GM23338 (cell line): ENCODE measurements around the gene TNFRSF21. TPM values are rescaled to one million over a fixed set of nuclear protein-coding genes. Genes with fewer than 3 reads are reported as not detected.

Experiments used
- ATAC-seq: fragments of 200-7000 bp; cut with Tn5 transposase; 3 replicates; pipeline ENCODE4 v1.9.1; 2020
- DNase-seq: peaks from one replicate; pipeline ENCODE4 v3.0.0-alpha.2; 2015; ENCODE audit warnings: low spot score
- H2AFZ ChIP-seq: fragments of 200-600 bp; sonication (generic); 2 replicates; pipeline ENCODE4 v1.8.0; 2016; ENCODE audit warnings: antibody characterized with exemption, mild to moderate bottlenecking, moderate library complexity
- H3F3A ChIP-seq: fragments of 200-600 bp; sonication (generic); replicated peaks from 2 replicates; pipeline ENCODE4 v1.8.0; 2017; ENCODE audit warnings: antibody characterized with exemption, mixed run types, low read depth
- H3K27ac ChIP-seq: fragments of 200-600 bp; sonication (generic); 2 replicates; pipeline ENCODE4 v1.6.1; 2016; ENCODE audit warnings: low read depth
- H3K27me3 ChIP-seq: fragments of 200-600 bp; sonication (generic); 2 replicates; pipeline ENCODE4 v1.8.0; 2016; ENCODE audit warnings: mild to moderate bottlenecking, mixed run types, moderate library complexity; ENCODE audit not compliant: insufficient read depth
- H3K36me3 ChIP-seq: fragments of 200-600 bp; sonication (generic); 2 replicates; pipeline ENCODE4 v1.8.0; 2016; ENCODE audit warnings: mild to moderate bottlenecking; ENCODE audit not compliant: insufficient read depth
- H3K4me1 ChIP-seq: fragments of 200-600 bp; sonication (generic); 2 replicates; pipeline ENCODE4 v1.8.0; 2016; ENCODE audit warnings: mild to moderate bottlenecking, moderate library complexity; ENCODE audit not compliant: insufficient read depth
- H3K4me2 ChIP-seq: fragments of 200-600 bp; sonication (generic); 2 replicates; pipeline ENCODE4 v1.7.1; 2017; ENCODE audit warnings: mixed run types
- H3K4me3 ChIP-seq: fragments of 200-600 bp; sonication (generic); 2 replicates; pipeline ENCODE4 v1.6.1; 2016; ENCODE audit warnings: mixed run types
- H3K79me2 ChIP-seq: fragments of 200-600 bp; sonication (generic); replicated peaks from 2 replicates; pipeline ENCODE4 v1.8.0; 2017; ENCODE audit warnings: mild to moderate bottlenecking; ENCODE audit not compliant: insufficient read depth
- H3K9me2 ChIP-seq: fragments of 200-600 bp; sonication (generic); 2 replicates; pipeline ENCODE4 v1.8.0; 2017; ENCODE audit not compliant: insufficient read depth
- H4K20me1 ChIP-seq: fragments of 200-600 bp; sonication (generic); replicated peaks from 2 replicates; pipeline ENCODE4 v1.8.0; 2017; ENCODE audit warnings: mild to moderate bottlenecking; ENCODE audit not compliant: insufficient read depth
- H3K27ac Mint-ChIP-seq: 2 replicates; pipeline ENCODE4 v1.8.0; 2020; ENCODE audit warnings: inconsistent platforms, mild to moderate bottlenecking, moderate library complexity, mixed read lengths
- H3K27me3 Mint-ChIP-seq: 3 replicates; pipeline ENCODE4 v1.8.0; 2022; ENCODE audit warnings: low read depth, mild to moderate bottlenecking, moderate library complexity, mixed read lengths, inconsistent platforms; ENCODE audit not compliant: insufficient read depth, poor library complexity
- H3K36me3 Mint-ChIP-seq: 3 replicates; pipeline ENCODE4 v1.8.0; 2021; ENCODE audit warnings: low read depth, mild to moderate bottlenecking, inconsistent platforms, moderate library complexity, mixed read lengths
- H3K4me1 Mint-ChIP-seq: 3 replicates; pipeline ENCODE4 v1.8.0; 2020; ENCODE audit warnings: mild to moderate bottlenecking, inconsistent platforms, mixed read lengths
- H3K4me3 Mint-ChIP-seq: 3 replicates; pipeline ENCODE4 v1.8.0; 2021; ENCODE audit warnings: moderate library complexity, mild to moderate bottlenecking, inconsistent platforms, mixed read lengths
- H3K9me3 Mint-ChIP-seq: 3 replicates; pipeline ENCODE4 v1.8.0; 2020; ENCODE audit warnings: moderate library complexity, mild to moderate bottlenecking, inconsistent platforms, mixed read lengths
- CREB1 ChIP-seq: fragments of 250-450 bp; sonication (Bioruptor Pico); IDR thresholded peaks from 2 replicates; pipeline ENCODE4 v1.5.0; 2020; ENCODE audit warnings: low read depth, mild to moderate bottlenecking, moderate library complexity
- CTCF ChIP-seq, 2 experiments: fragments of 200-600 bp in 1 of 2; sonication (generic) in 1 of 2; conservative IDR thresholded peaks; 2 replicates each; pipeline versions ENCODE4 v1.5.1 to v1.6.1; 2016 to 2017; ENCODE audit warnings: antibody characterized with exemption in 2 of 2, low read depth in 2 of 2, mild to moderate bottlenecking in 2 of 2, moderate library complexity in 1 of 2
- ETS1 ChIP-seq: IDR thresholded peaks from 2 replicates; pipeline ENCODE4 v1.6.1; 2016; ENCODE audit warnings: antibody characterized with exemption
- EZH2 ChIP-seq: fragments of 200-600 bp; sonication (generic); IDR thresholded peaks from one replicate; pipeline ENCODE4 v1.8.0; 2017; ENCODE audit warnings: antibody characterized with exemption, mild to moderate bottlenecking, low read depth; ENCODE audit not compliant: unreplicated experiment
- EZH2phosphoT487 ChIP-seq: fragments of 200-600 bp; sonication (generic); IDR thresholded peaks from one replicate; pipeline ENCODE4 v1.8.1; 2018; ENCODE audit warnings: antibody characterized with exemption; ENCODE audit not compliant: unreplicated experiment
- NANOG ChIP-seq: IDR thresholded peaks from 2 replicates; pipeline ENCODE4 v1.6.1; 2016; ENCODE audit warnings: antibody characterized with exemption, borderline replicate concordance
- POLR2AphosphoS5 ChIP-seq: IDR thresholded peaks from 2 replicates; pipeline ENCODE4 v1.6.1; 2016; ENCODE audit warnings: antibody characterized with exemption, low read depth
- REST ChIP-seq: IDR thresholded peaks from one replicate; pipeline ENCODE4 v1.6.1; 2018; ENCODE audit warnings: antibody characterized with exemption; ENCODE audit not compliant: unreplicated experiment
- STAT1 ChIP-seq: IDR thresholded peaks from one replicate; pipeline ENCODE4 v1.6.1; 2016; ENCODE audit warnings: antibody characterized with exemption; ENCODE audit not compliant: unreplicated experiment
- ZNF331 ChIP-seq: fragments of 250-450 bp; sonication (Bioruptor Pico); IDR thresholded peaks from 2 replicates; pipeline ENCODE4 v1.5.0; 2020; ENCODE audit warnings: low read depth, mild to moderate bottlenecking, moderate library complexity
- ZNF462 ChIP-seq: fragments of 250-450 bp; sonication (Bioruptor Pico); IDR thresholded peaks from 2 replicates; pipeline ENCODE4 v1.5.0; 2020; ENCODE audit warnings: mild to moderate bottlenecking, moderate library complexity
- polyA plus RNA-seq: library from polyadenylated mRNA; unstranded; fragments of >200 nt; fragmentation: Nextera tagmentation; extraction: Ambion mirVana; gene quantifications from 2 replicates; pipeline ENCODE4 v1.2.1, GENCODE V29; 2016
- total RNA-seq: library from RNA; depleted of rRNA; stranded (reverse); fragments of >200 nt; shearing (Covaris generic); gene quantifications from 2 replicates; pipeline ENCODE4 v1.2.3, GENCODE V29; 2014

Gene TNFRSF21
- total and polyA plus RNA-seq, 2 experiments from 2014 or later, result 22.1 to 48.1 TPM

GRCh38 chr6:47263268-47263667, 46.4 kb downstream of the TNFRSF21 start:
- Histone ChIP-seq H3K79me2 (peaks cover 89% of the 10 kb centered on the region), H2AFZ (no peak overlapping the region), H3K9me2 (0 out of 2 replicates have a peak, but pooled peaks cover 4% of the 10 kb centered on the region), H3K27me3 (no peaks in the 10 kb centered on the region), H3K27ac (no peak overlapping the region), H3F3A (no peaks in the 10 kb centered on the region), H3K4me3 (no peak overlapping the region), H3K36me3 (peaks cover 7% of the 10 kb centered on the region; the same call in 1 of the 2 replicates), H3K4me2 (no peak overlapping the region), H4K20me1 (peaks cover 43% of the 10 kb centered on the region), H3K4me1 (peaks cover 13% of the 10 kb centered on the region)
- peaks cover 18% of the 10 kb centered on the region for H3K36me3 Mint-ChIP-seq
- H3K27ac Mint-ChIP-seq, result no peak overlapping the region
- no peak overlapping the region for H3K4me3 Mint-ChIP-seq
- H3K9me3 Mint-ChIP-seq, result no peaks in the 10 kb centered on the region
- no peak for TF ChIP-seq EZH2
- no peak for TF ChIP-seq NANOG
- TF ChIP-seq ETS1, result no peak
- TF ChIP-seq EZH2phosphoT487, result no peak
- TF ChIP-seq CTCF (conservative IDR thresholded peaks at IDR 0.05; ENCODE audit: low read depth in 2 of 2), result no peak
- TF ChIP-seq REST, result no peak
- no peak for TF ChIP-seq CREB1
- TF ChIP-seq ZNF462 (CRISPR knock-in tag), result no peak
- TF ChIP-seq STAT1, result no peak
- no peak for TF ChIP-seq ZNF331
- no peak for TF ChIP-seq POLR2AphosphoS5
- DNase-seq (no peak), ATAC-seq (no peak)
- H3K27me3 Mint-ChIP-seq, result peaks cover 2% of the 10 kb centered on the region
- H3K4me1 Mint-ChIP-seq, result peaks cover 17% of the 10 kb centered on the region
